HG03354 (cell line): ENCODE results near the gene CD19.
A peak's percentile ranks its signal among the peaks of the same experiment; 100 is the strongest.
"Not testable (repeated sequence)": the region's sequence is repeated elsewhere in the genome, so short reads cannot be mapped to it uniquely, and the experiment has no call there.

Source experiments
- ATAC-seq: cut with Tn5 transposase; IDR thresholded peaks from one replicate; pipeline ENCODE4 v1.9.1; 2021; ENCODE audit warnings: mild to moderate bottlenecking; ENCODE audit not compliant: unreplicated experiment, poor library complexity, severe bottlenecking

CD19 gene

DNA sequence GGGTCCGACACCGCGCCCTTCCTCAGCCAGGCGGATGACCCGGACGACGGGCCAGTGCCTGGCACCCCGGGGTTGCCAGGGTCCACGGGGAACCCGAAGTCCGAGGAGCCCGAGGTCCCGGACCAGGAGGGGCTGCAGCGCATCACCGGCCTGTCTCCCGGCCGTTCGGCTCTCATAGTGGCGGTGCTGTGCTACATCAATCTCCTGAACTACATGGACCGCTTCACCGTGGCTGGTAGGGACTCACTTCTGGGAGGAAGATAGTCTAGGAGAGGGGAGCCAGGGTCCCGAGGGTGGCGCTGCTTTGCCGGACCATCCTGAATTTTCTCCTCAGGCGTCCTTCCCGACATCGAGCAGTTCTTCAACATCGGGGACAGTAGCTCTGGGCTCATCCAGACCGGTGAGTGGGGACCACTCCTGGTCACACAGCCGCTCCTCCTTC is 43.4 kb downstream of the CD19 start:
- peak; percentile 17 for ATAC-seq

DNA sequence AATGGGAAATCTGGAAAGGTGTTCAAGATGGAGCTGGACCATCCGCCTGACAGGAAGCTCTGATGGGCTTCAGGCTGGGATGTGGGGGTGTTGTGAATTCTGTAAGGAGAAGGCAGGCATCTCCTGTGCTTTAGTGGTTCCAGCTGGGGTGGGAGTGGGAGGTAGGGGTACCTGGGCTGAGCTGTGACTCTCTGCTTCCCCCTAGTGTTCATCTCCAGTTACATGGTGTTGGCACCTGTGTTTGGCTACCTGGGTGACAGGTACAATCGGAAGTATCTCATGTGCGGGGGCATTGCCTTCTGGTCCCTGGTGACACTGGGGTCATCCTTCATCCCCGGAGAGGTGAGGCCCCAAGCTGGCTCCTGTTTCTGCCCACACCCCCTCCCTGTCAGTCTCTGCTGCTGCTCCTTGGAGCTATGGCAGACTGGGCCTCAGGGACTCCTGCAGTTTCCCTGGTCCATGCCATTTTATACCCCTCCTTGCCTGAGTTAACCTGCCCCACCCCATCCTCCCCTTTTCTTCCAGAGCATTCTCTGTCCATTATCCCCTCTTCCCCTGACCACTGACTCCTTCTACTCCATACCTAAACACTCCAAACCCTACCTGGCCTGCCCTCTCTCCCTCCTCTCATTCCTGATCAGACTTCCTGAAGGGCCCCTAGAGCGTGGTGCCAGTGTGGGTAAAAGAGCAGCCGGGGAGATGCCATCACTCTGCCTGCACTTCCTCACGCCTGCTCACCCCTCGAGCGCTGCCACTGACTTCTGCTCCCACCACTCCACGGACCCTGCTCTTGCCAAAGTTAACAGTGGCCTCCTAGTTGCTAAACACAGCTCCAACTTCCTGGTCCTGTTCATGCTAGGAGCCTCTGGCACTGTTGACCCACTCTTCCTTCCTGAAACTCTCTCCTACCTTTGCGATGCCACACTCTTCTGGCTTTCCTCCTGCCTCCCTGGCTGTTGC is 46.2 kb downstream of the CD19 start:
- no peak for ATAC-seq

DNA sequence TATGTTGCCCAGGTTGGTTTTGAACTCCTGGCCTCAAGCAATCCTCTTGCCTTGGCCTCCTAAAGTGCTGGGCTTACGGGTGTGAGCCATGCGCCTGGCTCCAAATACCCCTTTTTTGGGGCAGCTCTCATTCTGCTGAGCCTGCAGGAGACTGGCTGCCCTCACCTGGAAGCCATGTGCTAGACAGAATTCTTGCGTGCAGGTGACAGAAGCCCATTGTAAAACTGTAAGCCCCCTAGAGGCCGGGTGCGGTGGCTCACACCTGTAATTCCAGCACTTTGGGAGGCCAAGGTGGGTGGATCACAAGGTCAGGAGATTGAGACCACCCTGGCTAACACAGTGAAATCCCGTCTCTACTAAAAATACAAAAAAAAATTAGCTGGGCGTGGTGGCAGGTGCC is 48.6 kb downstream of the CD19 start:
- not testable (repeated sequence) for ATAC-seq

DNA sequence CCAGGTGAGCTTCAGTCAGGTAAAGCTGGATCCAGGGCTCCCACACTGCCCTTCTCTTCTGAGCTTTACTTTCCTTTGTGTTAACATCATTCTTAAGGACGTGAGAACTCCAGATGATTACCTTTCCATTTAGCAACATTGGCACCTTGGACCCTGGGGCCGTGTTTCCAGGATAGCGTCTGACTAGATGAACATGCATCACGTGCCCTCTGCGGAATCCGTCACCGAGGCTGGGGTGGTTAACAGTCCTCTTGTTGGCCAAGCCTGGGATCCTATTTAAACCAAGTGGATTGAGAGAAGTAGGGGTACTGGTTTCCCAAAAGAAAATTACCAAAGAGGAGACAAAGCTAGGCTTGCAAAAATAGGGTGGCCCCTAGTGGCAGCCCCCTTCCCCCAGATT is 49.2 kb downstream of the CD19 start:
- no peak for ATAC-seq

DNA sequence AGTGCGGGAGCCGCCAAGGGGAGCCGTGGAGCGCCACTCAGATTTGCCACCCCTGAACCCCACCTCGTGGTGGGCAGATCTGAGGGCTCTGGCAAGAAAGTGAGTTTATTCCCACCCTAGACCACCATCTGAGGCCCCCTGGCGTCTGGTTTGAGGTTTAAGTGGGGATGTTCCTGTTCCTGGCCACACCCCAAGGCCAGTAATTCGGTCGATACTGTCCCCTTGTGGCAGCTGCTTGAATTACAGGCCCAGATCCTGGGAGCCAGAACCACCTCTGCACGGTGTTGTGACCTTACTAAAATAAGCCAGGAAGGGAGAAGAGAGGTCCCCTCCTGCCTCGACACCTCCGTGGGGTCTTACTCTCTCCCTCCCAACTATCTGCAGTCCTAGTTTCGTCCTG is 49.7 kb downstream of the CD19 start:
- ATAC-seq: no peak

DNA sequence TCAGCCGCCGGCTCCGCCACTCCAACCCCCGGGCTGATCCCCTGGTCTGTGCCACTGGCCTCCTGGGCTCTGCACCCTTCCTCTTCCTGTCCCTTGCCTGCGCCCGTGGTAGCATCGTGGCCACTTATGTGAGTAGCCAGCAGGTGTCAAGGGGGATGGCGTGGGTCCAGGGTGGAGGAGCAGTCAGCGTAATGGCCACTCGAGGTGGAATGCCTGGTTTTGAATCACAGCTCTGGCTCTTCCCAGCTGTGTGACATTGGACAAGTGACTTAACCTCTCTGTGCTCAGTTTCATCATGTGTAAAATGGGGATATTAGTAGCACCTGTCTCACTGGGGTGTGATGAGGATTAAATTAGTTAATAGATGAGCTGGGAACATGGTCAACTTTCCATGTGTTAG is 50.6 kb downstream of the CD19 start:
- no peak for ATAC-seq

DNA sequence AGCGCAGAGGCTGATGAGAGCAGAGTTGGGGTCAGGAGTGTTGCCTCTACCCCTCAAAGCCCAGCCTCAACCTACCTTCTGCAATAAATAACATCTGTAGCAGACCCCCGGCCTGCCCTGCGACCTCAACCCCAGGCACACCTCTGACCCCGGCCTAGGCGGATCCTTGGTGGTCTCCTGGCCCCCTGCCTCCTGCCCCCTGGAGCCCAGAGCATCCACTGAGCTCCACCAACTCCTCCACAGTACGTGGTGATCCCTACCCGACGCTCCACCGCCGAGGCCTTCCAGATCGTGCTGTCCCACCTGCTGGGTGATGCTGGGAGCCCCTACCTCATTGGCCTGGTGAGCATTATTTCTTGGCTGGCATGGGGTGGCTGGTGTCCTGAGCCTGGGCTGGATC is 51.2 kb downstream of the CD19 start:
- ATAC-seq: no peak

DNA sequence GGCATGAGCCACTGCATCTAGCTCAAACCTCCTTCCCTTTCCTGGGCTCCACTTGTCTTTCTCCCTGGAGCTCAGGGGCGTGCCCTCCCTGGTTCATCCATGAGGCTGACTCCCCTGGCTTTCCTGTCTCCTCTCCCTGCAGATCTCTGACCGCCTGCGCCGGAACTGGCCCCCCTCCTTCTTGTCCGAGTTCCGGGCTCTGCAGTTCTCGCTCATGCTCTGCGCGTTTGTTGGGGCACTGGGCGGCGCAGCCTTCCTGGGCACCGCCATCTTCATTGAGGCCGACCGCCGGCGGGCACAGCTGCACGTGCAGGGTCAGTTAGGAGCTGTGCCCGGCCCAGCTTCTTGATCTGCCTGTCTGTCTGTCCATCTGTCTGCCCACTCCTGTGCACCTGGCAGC is 51.9 kb downstream of the CD19 start:
- no peak for ATAC-seq

DNA sequence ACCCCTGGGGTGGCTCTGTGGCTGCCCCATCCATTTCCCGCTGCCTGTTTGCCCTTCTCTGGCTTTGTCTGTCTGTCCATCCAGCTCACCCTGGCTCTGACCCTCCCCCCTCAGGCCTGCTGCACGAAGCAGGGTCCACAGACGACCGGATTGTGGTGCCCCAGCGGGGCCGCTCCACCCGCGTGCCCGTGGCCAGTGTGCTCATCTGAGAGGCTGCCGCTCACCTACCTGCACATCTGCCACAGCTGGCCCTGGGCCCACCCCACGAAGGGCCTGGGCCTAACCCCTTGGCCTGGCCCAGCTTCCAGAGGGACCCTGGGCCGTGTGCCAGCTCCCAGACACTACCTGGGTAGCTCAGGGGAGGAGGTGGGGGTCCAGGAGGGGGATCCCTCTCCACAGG is 52.3 kb downstream of the CD19 start:
- no peak for ATAC-seq

DNA sequence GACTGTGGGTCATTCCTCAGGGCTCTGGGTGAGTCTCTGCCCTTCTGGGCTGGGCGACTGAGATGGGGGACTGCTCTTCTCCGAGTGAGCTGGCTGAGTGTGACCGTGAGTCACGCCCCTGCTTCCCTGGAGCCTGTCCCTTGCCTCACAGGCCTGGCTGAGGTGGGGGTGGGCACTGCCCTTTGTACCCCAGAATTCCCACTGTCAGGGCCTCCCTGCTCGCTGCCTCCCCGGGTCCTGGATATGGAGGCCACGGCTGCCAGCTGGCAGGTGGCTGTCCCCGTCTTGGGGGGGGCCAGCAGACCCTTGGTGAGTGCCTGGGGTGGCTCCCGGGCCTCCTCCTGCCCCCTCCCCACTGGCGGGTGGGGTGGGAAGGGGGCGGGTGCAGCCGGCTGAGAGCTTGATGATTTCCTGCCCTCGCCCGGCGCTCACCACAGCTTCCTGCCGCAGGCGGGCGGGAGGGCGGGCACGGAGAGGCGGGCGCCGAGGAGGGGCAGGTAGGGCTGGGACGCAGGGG is 52.9 kb downstream of the CD19 start, which contains the start of gene LAT:
LAT (plus strand) TSS at position 434 of the 517 bp plus-strand sequence. CDS start 366 bp downstream, outside the sequence.
- peak; percentile 54 for ATAC-seq

DNA sequence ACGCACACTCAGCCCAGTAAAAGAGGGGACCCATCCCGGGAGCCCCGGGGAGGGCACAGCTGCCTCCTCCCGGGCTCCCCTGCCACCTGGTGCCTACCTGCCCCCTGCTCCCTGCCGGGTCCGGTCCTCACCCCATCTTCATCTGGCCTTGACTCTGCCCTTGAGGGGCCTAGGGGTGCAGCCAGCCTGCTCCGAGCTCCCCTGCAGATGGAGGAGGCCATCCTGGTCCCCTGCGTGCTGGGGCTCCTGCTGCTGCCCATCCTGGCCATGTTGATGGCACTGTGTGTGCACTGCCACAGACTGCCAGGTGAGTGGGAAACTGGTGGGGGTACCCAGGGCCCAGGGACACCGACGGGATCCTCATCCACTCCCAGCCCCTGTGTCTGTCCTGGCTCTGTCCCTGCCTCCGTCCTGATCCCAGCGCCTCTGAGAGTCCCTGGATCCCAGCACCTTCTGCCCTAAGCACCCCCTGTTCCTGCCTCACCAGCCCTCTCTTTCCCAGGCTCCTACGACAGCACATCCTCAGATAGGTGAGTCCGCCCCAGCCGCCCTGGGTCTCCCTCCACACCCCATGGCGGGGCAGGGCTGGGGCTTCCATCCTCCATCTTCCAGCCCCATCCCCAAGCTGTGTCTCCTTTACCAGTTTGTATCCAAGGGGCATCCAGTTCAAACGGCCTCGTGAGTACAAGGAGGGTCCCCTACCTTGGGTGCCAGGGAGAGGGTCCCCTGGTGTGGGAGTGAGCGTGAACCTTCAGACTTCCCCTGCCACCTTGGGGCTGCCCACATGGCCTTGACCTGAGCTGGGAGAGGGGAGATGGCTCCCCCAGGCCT is 53.7 kb downstream of the CD19 start:
- no peak for ATAC-seq

DNA sequence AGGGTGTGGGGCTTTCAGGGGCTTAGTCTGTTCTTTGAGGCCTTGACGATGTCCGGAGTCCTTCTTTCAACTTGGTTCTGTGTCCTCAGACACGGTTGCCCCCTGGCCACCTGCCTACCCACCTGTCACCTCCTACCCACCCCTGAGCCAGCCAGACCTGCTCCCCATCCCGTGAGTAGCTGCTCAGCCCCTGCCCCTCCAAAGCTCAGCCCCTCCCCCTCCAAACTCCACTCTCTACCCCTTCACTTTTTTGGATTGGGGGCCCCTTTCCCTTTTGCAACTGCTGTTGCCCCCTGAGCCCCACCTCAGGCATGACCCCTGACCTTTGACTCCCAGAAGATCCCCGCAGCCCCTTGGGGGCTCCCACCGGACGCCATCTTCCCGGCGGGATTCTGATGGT is 54.3 kb downstream of the CD19 start:
- ATAC-seq: no peak

DNA sequence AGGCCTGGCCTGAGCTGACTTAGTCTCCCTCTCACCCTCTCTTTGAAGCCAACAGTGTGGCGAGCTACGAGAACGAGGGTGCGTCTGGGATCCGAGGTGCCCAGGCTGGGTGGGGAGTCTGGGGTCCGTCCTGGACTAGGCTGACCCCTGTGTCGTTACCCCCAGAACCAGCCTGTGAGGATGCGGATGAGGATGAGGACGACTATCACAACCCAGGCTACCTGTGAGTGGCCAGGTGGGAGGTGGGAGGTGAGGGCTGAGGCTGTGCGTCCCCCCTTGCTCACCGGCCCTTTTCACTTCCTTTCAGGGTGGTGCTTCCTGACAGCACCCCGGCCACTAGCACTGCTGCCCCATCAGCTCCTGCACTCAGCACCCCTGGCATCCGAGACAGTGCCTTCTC is 54.7 kb downstream of the CD19 start:
- ATAC-seq: no peak

DNA sequence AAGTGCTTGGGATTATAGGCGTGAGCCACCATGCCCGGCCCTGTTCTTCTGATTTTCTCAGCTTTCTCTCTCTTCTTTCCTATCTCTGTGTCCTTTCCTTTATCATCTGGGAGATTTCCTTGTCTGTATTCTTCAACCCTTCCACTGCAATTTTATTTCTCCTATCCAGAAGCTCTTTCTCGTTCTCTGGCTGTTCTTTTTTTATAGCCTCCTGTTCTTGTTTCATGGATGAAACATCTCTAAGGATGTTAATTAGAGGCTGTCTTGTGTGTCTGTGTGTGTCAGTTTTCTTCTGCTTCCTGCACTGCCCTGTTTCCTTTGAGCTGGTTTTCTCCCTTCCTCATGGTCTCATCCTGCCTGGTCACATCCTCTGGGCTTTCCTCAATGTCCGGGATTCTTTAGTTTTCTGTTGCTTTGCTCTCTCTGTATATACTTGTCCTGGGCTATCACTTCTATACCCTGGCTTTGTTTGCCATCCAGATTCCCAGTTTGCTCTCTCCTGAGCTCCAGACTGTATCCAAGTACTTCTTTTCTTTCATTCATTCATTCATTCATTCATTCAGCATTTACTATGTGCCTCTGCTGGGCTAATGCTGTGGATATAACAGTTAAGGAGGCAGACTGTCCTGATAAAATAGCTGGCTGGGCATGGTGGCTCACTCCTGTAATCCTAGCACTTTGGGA is 55.5 kb downstream of the CD19 start:
- ATAC-seq: no peak
